Nephron (organoid): ENCODE data around the gene OBSL1.
A peak's percentile ranks its signal among the peaks of the same experiment; 100 is the strongest.

Source experiments
- H3K27ac Mint-ChIP-seq, 3 experiments: 2 replicates each; pipeline ENCODE4 v1.8.0; 2020; ENCODE audit warnings: mixed read lengths in 3 of 3, mild to moderate bottlenecking in 2 of 3, moderate library complexity in 1 of 3
- H3K27me3 Mint-ChIP-seq: 2 replicates; pipeline ENCODE4 v1.8.0; 2021; ENCODE audit warnings: low read depth, mild to moderate bottlenecking, moderate library complexity, mixed read lengths
- H3K36me3 Mint-ChIP-seq: 2 replicates; pipeline ENCODE4 v1.8.0; 2020; ENCODE audit warnings: low read depth, mixed read lengths
- H3K4me1 Mint-ChIP-seq: 2 replicates; pipeline ENCODE4 v1.8.0; 2020; ENCODE audit warnings: mixed read lengths
- H3K4me3 Mint-ChIP-seq, 3 experiments: 2 replicates each; pipeline ENCODE4 v1.8.0; 2020; ENCODE audit warnings: mild to moderate bottlenecking in 3 of 3, mixed read lengths in 3 of 3, moderate library complexity in 2 of 3
- H3K9me3 Mint-ChIP-seq: 2 replicates; pipeline ENCODE4 v1.8.0; 2020; ENCODE audit warnings: mixed read lengths
- CTCF ChIP-seq, 3 experiments: fragments of 200-600 bp; sonication (generic); IDR thresholded peaks; one replicate each; pipeline ENCODE4 v1.5.0; 2021; ENCODE audit warnings: antibody characterized with exemption in 3 of 3; ENCODE audit not compliant: unreplicated experiment in 3 of 3

Gene OBSL1

GRCh38 chr2:219527076-219527394 lies 44.3 kb downstream of the OBSL1 start:
- no peak overlapping the region for H3K27ac Mint-ChIP-seq
- H3K36me3 Mint-ChIP-seq = no peaks in the 10 kb centered on the region
- no peak overlapping the region for H3K4me3 Mint-ChIP-seq
- TF ChIP-seq CTCF (IDR thresholded peaks at IDR 0.05; ENCODE audit: unreplicated experiment in 3 of 3) = no peak
- peaks cover 39% of the 10 kb centered on the region for H3K4me1 Mint-ChIP-seq
- no peaks in the 10 kb centered on the region for H3K9me3 Mint-ChIP-seq
- peaks cover 56% of the 10 kb centered on the region for H3K27me3 Mint-ChIP-seq

- no peaks in the 10 kb centered on the region for H3K9me3 Mint-ChIP-seq
- H3K36me3 Mint-ChIP-seq = no peaks in the 10 kb centered on the region
- peaks cover 56% of the 10 kb centered on the region for H3K27me3 Mint-ChIP-seq
- H3K27ac Mint-ChIP-seq = peak overlapping the region; percentile 19 to 56 (median 31)
- peak overlapping the region in 2 of 3 experiments; percentile 31 to 50 for H3K4me3 Mint-ChIP-seq
- peaks cover 44% of the 10 kb centered on the region for H3K4me1 Mint-ChIP-seq
- no peak for TF ChIP-seq CTCF (IDR thresholded peaks at IDR 0.05; ENCODE audit: unreplicated experiment in 3 of 3)
Observed at GRCh38 chr2:219526320-219527075, 44.8 kb downstream of the OBSL1 start.

- Mint-ChIP-seq H3K9me3 (no peaks in the 10 kb centered on the region), H3K27ac (peak overlapping the region; percentile 19 to 56 (median 31)), H3K27me3 (peaks cover 49% of the 10 kb centered on the region), H3K4me3 (peak overlapping the region; percentile 19 to 50 (median 31)), H3K4me1 (peaks cover 50% of the 10 kb centered on the region), H3K36me3 (no peaks in the 10 kb centered on the region)
- TF ChIP-seq CTCF (IDR thresholded peaks at IDR 0.05; ENCODE audit: unreplicated experiment in 3 of 3) = no peak
Observed at GRCh38 chr2:219525533-219526232, 45.7 kb downstream of the OBSL1 start.

GRCh38 chr2:219524817-219525216 lies 46.5 kb downstream of the OBSL1 start:
- H3K9me3 Mint-ChIP-seq = no peaks in the 10 kb centered on the region
- peak overlapping the region in 2 of 3 experiments; percentile 6 to 31 for H3K27ac Mint-ChIP-seq
- H3K4me1 Mint-ChIP-seq = peaks cover 57% of the 10 kb centered on the region

GRCh38 chr2:219523031-219523671 lies 48.2 kb downstream of the OBSL1 start:
- H3K4me3 Mint-ChIP-seq = peak overlapping the region; percentile 50 to 59 (median 50)
- H3K9me3 Mint-ChIP-seq = no peaks in the 10 kb centered on the region
- H3K4me1 Mint-ChIP-seq = peaks cover 69% of the 10 kb centered on the region
- TF ChIP-seq CTCF (IDR thresholded peaks at IDR 0.05; ENCODE audit: unreplicated experiment in 3 of 3) = no peak
- peaks cover 33% of the 10 kb centered on the region for H3K27me3 Mint-ChIP-seq
- peak overlapping the region; percentile 26 to 58 (median 54) for H3K27ac Mint-ChIP-seq
- no peaks in the 10 kb centered on the region for H3K36me3 Mint-ChIP-seq

More at GRCh38 chr2:219524817-219525216, 46.5 kb downstream of the OBSL1 start:
- no peak for TF ChIP-seq CTCF (IDR thresholded peaks at IDR 0.05; ENCODE audit: unreplicated experiment in 3 of 3)
- Mint-ChIP-seq H3K27me3 (peaks cover 41% of the 10 kb centered on the region), H3K4me3 (peak overlapping the region in 2 of 3 experiments; percentile 6 to 38), H3K36me3 (no peaks in the 10 kb centered on the region)
